NT2/D1 (cell line): ENCODE results near the gene PAK1.

Source experiments
- YY1 ChIP-seq: IDR thresholded peaks from 2 replicates; pipeline ENCODE4 v1.6.1; 2011; ENCODE audit not compliant: insufficient read length, insufficient read depth
- ZNF274 ChIP-seq: IDR thresholded peaks from 2 replicates; pipeline ENCODE4 v1.6.1; 2011; ENCODE audit warnings: mild to moderate bottlenecking, low read depth, low read length

DNA sequence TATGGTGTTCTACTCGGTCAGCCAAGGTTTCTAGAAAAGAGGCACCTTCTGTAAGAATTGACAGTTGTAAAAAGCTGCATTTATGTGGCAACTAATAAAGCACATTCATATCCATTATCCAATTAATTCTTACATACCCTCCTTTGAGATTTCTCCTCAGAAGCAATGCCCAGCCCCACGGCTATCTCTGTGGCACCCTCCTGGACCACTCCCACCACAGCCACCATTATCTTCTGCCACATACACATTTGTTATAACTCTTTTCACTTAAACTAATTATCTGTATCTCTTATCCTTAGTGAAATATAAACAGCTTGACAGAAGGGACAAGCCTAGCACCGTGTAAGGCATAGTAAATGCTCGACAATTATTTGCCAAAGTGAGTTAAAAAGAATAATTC is 48.5 kb downstream of the PAK1 start:
- TF ChIP-seq ZNF274 (no peak), YY1 (no peak)
